Placental epithelial cell (primary cell): ENCODE data around the gene RALGAPB. TPM values are rescaled to one million over a fixed set of nuclear protein-coding genes. Genes with fewer than 3 reads are reported as not detected.

ENCODE experiments used
- small RNA-seq: library from RNA; depleted of rRNA; stranded (forward); fragments of <200 nt; gene quantifications from one replicate; pipeline ENCODE3, GENCODE V24; 2012
- total RNA-seq: library from RNA; depleted of rRNA; stranded (reverse); fragments of >200 nt; gene quantifications from 2 replicates; pipeline ENCODE4 v1.2.3, GENCODE V29; 2012

Gene RALGAPB
- total RNA-seq: 39.7 and 44.9 TPM in 2 replicates

DNA sequence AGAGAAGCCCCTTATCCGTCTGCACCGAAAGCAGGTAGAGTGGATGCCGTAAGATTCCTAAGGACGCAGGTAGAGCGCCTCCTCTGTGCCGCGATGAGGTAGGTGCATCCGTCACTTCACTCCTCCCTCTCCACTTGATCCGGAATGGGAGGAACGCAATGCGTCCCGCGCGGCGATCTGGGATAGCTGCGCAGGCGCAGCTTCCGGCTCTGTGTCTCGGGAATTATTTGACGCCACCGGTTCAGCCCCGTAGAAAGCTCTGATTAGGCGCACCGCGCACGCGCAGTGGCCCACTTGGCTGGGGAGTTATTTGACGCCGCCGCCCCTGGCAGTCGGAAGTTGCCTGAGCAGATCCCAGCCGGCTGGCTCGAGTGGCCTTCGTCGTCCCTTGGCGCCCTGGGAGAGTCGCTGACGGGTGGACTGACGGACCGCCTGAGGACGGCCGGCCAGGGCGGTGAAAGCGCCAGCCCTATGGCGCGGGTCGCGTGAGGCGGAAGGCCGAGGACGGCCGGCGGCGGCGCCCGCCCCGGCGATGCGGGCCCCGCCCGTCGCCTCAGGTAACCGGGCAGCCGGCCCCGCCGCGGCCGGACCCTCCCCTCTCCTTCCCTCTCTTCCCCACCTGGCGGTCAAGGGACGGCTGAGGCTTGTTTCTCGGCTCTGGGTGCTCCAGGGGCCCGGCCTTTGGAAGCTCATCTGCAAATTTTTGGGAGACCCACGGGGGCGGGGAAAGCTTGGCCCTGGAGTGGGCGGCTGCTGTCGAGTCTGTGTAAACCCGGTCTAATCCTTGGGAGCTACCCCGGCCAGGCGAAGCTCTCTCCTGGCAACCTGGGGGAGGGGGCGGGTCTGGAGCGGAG is at the start of gene RALGAPB:
Gene RALGAPB (plus strand): TSS at position 331 of the 854 bp plus-strand sequence. CDS start 15,590 bp downstream, outside the sequence.

DNA sequence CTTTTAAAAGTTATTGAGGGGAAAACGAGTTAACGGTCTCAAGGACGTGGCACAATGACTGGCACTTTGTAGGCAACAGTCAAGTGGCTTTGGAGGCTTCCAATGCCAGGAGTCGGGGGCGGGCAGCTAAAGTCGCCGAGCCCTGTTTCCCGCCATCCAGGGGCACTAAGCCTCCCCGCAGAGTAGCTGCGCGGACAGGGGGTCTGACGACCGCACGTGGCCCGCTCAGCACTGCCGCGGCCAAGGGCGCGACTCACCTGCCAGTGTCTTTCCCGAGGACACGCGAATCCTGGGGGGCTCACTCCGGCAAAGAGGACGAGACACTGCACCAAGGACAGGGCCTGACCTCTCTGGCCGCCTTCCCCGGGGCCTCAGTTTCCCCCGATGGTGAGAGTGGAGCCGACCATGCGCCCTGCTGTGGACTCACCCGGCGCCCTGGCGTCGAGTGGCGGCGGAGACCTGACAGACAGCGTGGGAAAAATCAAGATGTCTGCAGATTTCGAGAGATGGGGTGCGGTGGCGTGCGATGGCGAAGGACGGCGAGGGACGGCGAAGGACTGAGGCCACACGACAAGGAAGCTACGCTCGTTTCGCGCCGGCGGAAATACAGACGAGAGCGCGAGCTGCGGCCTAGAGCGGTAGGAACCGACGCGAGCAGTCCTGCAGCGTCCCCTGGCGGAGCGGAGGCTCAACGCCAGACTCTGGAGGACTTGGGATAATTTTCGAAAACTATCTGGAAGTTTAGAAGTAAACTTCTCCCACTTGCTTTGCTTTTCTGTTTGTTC is 37.7 kb upstream of the RALGAPB start, which contains the start of gene SNHG17:
Gene SNHG17 (minus strand): TSS at position 559 of the 785 bp plus-strand sequence.

DNA sequence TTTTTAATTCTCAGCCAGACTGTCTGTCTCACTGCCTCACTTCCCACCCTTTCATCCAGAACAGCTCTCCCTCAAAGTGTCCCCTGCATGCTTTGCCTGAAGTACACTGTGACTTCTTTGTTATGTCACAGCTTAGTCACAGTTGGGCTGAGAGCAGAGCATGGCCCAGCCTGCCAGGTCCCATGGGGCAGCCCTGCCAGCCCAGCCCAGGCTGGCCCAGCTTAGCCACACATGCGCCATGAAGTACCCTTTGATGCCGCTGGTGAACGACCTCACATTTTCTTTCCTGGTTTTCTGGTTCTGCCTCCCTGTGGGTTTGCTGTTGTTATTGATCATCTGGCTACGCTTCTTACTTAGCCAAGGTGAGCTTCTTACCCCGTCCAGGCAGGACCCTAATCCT is 108.4 kb downstream of the RALGAPB start, which contains the start of gene ADIG:
Gene ADIG (plus strand): TSS at position 185 of the 400 bp plus-strand sequence. CDS start 54 bp downstream, at position 239.

DNA sequence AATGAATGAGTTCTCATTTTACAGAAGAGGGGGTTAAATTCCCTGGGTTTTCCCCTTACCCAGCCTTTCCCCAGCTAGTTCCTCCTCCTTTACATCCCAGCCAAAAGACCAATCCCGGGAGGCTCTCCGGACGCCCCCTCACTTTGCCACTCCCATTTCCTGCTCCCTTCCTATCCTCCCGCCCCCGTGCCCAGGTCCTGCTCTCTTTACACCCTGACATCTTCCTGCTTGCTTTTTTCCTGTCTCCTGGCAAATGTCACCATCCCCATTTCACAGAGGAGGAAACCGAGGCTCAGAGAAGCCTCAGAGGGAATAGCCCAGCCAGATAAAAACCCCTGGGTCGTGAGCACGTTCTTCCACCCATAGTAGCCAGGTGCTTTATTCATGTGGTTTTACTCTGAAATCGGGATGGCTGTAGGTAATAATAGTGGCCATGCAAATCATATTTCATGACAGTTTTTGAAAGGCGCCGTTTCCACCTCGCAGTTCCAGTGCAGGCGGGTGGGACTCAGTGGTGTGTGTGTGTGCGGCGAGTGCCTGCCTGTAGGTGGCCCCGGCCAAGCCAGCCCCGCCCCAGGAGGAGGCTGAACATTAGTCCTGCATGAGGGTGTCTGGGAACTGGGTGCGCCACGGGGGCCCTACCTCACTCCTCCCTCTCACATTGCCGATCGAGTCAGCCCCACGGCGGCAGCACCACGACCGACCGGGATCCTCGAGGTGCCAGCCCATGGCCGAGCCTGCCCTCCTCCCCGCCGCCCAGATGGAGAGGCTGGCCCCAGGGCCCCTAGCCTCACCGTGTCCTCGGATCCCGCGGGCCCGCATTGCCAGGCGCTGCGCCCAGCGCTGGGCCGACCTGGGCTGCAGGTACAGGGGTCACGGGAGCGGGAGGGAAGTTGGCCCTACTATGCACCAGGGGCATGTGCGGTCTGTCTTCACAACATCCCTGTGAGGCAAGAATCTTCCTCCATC is 128.9 kb downstream of the RALGAPB start, which contains the start of gene ARHGAP40:
Gene ARHGAP40 (plus strand): TSS at position 594 of the 969 bp plus-strand sequence.

Small RNAs within 50 kb of the gene (small RNA-seq; reads per million reads assigned to genes)
- 0.12 reads per million for gene MIR548O2
- 0.09 reads per million for gene RF00056
- gene SNORA60: 28.3 reads per million, percentile 97 among the genes with 10 or more reads in this experiment
- gene SNORA71A: 1,773 reads per million, percentile 100 among the genes with 10 or more reads in this experiment
- 2,465 reads per million, percentile 100 among the genes with 10 or more reads in this experiment for gene SNORA71B
- 19.4 reads per million, percentile 96 among the genes with 10 or more reads in this experiment for gene SNORA71C
- 32,290 reads per million, percentile 100 among the genes with 10 or more reads in this experiment for gene SNORA71D
- not detected for gene SNORA71E

Other genes with a start within 250 kb of the RALGAPB start
- gene KIAA1755, start 212.1 kb upstream of the RALGAPB start, total RNA-seq: 7.5 and 11.3 TPM in 2 replicates
- gene BPI, start 168.7 kb upstream of the RALGAPB start, total RNA-seq: not detected in 2 replicates
- gene LBP, start 126.4 kb upstream of the RALGAPB start, total RNA-seq: 0.11 TPM in 1 of 2 replicates, not detected in the other
- gene SNHG17, start 37.5 kb upstream of the RALGAPB start, total RNA-seq: 7.1 and 9.2 TPM in 2 replicates
- not detected in 2 replicates for gene ADIG, start 108.4 kb downstream of the RALGAPB start, total RNA-seq
- gene ARHGAP40, start 129.0 kb downstream of the RALGAPB start, total RNA-seq: 15.1 and 16.5 TPM in 2 replicates